ENCODE data around the gene MAPK8.

DNA sequence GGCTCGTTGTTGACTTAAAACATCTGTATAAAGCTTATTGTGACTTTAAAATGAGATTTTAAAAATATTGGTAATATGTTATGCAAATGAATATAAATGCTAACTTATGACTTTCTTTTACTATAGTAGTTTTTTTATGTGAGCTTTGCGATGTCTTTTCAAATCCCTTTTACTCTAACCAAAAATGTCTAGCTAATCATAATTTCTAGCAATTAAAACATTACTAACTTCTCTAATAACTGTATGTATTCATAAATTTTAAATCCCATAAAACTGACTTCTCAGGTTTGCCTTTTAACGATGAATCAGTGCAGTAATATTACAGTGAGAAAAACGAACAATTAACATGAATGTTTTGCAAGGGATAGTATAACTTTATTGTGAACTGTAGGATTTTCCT lies 113.2 kb downstream of the MAPK8 start:
- TF ChIP-seq, protein P1, sequence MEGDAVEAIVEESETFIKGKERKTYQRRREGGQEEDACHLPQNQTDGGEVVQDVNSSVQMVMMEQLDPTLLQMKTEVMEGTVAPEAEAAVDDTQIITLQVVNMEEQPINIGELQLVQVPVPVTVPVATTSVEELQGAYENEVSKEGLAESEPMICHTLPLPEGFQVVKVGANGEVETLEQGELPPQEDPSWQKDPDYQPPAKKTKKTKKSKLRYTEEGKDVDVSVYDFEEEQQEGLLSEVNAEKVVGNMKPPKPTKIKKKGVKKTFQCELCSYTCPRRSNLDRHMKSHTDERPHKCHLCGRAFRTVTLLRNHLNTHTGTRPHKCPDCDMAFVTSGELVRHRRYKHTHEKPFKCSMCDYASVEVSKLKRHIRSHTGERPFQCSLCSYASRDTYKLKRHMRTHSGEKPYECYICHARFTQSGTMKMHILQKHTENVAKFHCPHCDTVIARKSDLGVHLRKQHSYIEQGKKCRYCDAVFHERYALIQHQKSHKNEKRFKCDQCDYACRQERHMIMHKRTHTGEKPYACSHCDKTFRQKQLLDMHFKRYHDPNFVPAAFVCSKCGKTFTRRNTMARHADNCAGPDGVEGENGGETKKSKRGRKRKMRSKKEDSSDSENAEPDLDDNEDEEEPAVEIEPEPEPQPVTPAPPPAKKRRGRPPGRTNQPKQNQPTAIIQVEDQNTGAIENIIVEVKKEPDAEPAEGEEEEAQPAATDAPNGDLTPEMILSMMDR (IDR thresholded peaks at IDR 0.05) = no peak
- TF ChIP-seq POLR2A (IDR thresholded peaks at IDR 0.05) = no peak
